ENCODE data around the gene AGXT. TPM values are rescaled to one million over a fixed set of nuclear protein-coding genes. Genes with fewer than 3 reads are reported as not detected.

The AGXT gene
- polyA plus RNA-seq, 3 donors = 0.34 to 0.80 (median 0.39) TPM

GRCh38 chr2:240919161-240919781, 50.6 kb downstream of the AGXT start:
- 88 to 94% (median 90%) methylated on average over 19 of the region's 19 CpGs for WGBS, 3 donors
- no peak overlapping the region for H3K27ac ChIP-seq (ENCODE audit: low read depth, low read length)

GRCh38 chr2:240919786-240920782, 51.5 kb downstream of the AGXT start:
- H3K27ac ChIP-seq (ENCODE audit: low read depth, low read length) = no peak overlapping the region
- 93 to 95% (median 94%) methylated on average over 30 to 31 of the region's 31 CpGs for WGBS, 3 donors

GRCh38 chr2:240920783-240921231, 52.2 kb downstream of the AGXT start:
- WGBS, 3 donors = 70 to 83% (median 72%) methylated on average over 4 of the region's 4 CpGs

DNA sequence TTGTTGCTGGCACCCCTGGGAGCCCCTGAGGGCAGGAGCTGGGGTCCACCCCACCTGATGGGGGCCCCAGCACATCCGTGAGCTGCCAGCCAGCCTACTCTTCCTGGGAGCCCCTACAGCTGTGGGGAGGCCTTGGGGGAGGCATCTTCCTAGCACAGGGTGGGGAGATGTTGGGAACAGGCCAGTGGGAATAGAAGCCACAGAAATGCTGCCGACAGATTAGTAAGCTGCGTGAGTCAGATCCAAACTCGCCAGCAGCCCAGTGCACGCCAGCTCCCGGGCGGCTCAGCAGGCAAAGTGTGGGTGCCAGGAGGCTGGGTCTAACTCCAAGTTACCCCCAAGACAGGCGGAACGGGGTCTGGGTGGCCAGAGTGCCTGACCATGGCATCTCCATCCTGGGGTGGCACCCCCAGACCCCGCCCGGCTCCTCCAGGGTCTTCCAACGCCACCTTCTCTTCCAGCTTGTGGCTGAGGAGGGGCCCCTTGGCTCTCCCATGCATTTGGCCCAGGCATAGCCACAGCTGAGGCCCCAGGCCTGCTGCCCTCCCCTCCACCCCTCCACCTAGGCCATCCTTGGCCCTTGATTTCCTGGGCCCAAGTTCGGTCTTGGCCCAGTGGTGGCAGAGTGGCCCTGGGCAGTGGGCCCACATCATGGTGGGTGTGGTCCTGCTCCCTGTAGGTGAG, 52.8 kb downstream of the AGXT start:
- 65 to 90% (median 74%) methylated on average over 10 to 13 of the region's 13 CpGs for WGBS, 3 donors
- H3K27ac ChIP-seq (ENCODE audit: low read depth, low read length) = peak overlapping the region; percentile 46

More at GRCh38 chr2:240920783-240921231, 52.2 kb downstream of the AGXT start:
- peak overlapping the region; percentile 46 for H3K27ac ChIP-seq (ENCODE audit: low read depth, low read length)

- H3K27ac ChIP-seq (ENCODE audit: low read depth, low read length) = no peak overlapping the region
- 57 to 89% (median 79%) methylated on average over 1 of the region's 1 CpG for WGBS, 3 donors
Measured at GRCh38 chr2:240921995-240922244, 53.3 kb downstream of the AGXT start.

GRCh38 chr2:240922245-240922981, 53.8 kb downstream of the AGXT start:
- no peak overlapping the region for H3K27ac ChIP-seq (ENCODE audit: low read depth, low read length)
- WGBS, 3 donors = 83 to 90% (median 89%) methylated on average over 17 to 18 of the region's 18 CpGs

DNA sequence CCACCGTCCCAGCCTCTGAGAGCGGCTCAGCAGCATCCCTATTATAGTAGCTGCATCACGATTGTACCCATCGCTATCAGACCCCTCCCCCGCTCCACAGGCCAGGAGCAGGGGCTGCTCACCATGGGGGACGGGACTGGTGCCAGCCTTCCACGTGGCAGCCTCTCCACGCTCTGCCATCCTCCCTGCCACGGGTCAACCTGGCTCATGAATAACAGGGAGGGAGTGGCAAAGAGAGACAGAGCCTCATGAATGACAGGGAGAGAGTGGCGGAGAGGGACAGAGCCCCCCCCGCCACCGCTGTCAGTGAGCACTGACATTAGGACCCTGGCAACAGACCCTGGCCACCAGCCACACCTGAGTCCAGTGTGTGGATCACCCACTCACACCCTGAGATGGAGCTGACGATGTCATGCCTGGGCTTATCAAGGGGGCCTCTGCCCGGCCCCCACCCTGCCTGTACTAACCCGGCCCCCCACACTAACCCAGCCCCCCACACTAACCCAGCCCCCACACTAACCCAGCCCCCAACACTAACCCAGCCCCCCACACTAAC, 54.4 kb downstream of the AGXT start:
- no peak overlapping the region for H3K27ac ChIP-seq (ENCODE audit: low read depth, low read length)
- 63 to 74% (median 72%) methylated on average over 15 of the region's 15 CpGs for WGBS, 3 donors

DNA sequence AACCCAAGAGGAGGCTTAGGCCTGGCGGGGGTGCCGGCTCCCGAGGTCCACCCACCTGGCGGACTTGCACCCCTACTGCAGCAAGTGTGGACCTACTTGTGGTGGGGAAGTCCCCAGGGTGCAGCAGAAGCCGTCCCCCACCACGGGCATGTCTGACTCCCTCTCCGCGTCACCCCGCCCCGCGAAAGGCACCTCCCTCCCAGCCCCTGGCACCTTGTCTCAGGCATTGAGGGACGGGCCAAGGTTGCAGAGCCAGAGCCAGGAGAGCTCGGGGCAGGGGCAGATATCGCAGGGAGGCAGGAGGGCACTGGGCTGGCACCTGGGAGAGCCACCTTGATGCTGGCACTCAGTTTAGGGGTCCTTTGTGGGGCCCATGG, 56.6 kb downstream of the AGXT start:
- 87 to 89% (median 88%) methylated on average over 13 to 14 of the region's 14 CpGs for WGBS, 3 donors
- no peak overlapping the region for H3K27ac ChIP-seq (ENCODE audit: low read depth, low read length)

- no peak overlapping the region for H3K27ac ChIP-seq (ENCODE audit: low read depth, low read length)
- WGBS, 3 donors = 90 to 94% (median 94%) methylated on average over 29 of the region's 29 CpGs
Measured at GRCh38 chr2:240925568-240926515, 57.2 kb downstream of the AGXT start.

- 46 to 67% (median 65%) methylated on average over 38 of the region's 38 CpGs for WGBS, 3 donors
- H3K27ac ChIP-seq (ENCODE audit: low read depth, low read length) = no peak overlapping the region
Measured at GRCh38 chr2:240926516-240927389, 58.1 kb downstream of the AGXT start.

- 90 to 96% (median 94%) methylated on average over 7 of the region's 7 CpGs for WGBS, 3 donors
- no peak overlapping the region for H3K27ac ChIP-seq (ENCODE audit: low read depth, low read length)
Measured at GRCh38 chr2:240927390-240927781, 58.8 kb downstream of the AGXT start.

GRCh38 chr2:240928476-240929363, 60.1 kb downstream of the AGXT start:
- WGBS, 3 donors = 90 to 94% (median 93%) methylated on average over 24 of the region's 24 CpGs
- H3K27ac ChIP-seq (ENCODE audit: low read depth, low read length) = no peak overlapping the region

- 75 to 88% (median 84%) methylated on average over 9 to 10 of the region's 10 CpGs for WGBS, 3 donors
Measured at GRCh38 chr2:240929364-240930095, 60.9 kb downstream of the AGXT start.

More at GRCh38 chr2:240929364-240930095, 60.9 kb downstream of the AGXT start:
- H3K27ac ChIP-seq (ENCODE audit: low read depth, low read length) = no peak overlapping the region

All from adipose tissue (tissue), 3 donors.